B cell (primary cell): ENCODE measurements around the gene TFAP2C. TPM values are rescaled to one million over a fixed set of nuclear protein-coding genes. Genes with fewer than 3 reads are reported as not detected.

Experiments
- ATAC-seq: fragments of 200-7000 bp; cut with Tn5 transposase; one replicate; pipeline ENCODE4 v1.10.0; 2021; ENCODE audit warnings: low read depth, mild to moderate bottlenecking, moderate number of reproducible peaks, moderate library complexity
- CTCF ChIA-PET: fragments of 350-600 bp; sonication (Branson Sonifier 250); formaldehyde crosslinking; loops from one replicate; lab custom pipeline; 2021; ENCODE audit warnings: antibody characterized with exemption, inconsistent platforms; lab: Charles Lee
- POLR2A ChIA-PET: fragments of 350-600 bp; sonication (Branson Sonifier 250); formaldehyde crosslinking; loops from one replicate; lab custom pipeline; 2021; ENCODE audit warnings: antibody characterized with exemption; lab: Charles Lee
- DNase-seq: peaks from one replicate; pipeline ENCODE4 v3.0.0; 2013
- H2AFZ ChIP-seq: 2 replicates; pipeline ENCODE4 v1.6.1; 2012; ENCODE audit warnings: mild to moderate bottlenecking, low read depth, low read length; ENCODE audit not compliant: insufficient read depth, poor library complexity, severe bottlenecking
- H3K27ac ChIP-seq, 2 donors: 1 replicate in 1 of 2; 2 replicates in 1 of 2; pipeline ENCODE4 v1.5.1; 2012 to 2013; ENCODE audit warnings: low read length in 2 of 2, mild to moderate bottlenecking in 2 of 2, moderate library complexity in 1 of 2
- H3K27me3 ChIP-seq, 4 experiments: fragments of 200-600 bp in 1 of 4; sonication (generic) in 1 of 4; replicated peaks in 1 of 4; 1 replicate in 2 of 4; 2 replicates in 2 of 4; pipeline versions ENCODE4 v1.6.1 to v1.7.0; 2013 to 2016; ENCODE audit warnings: low read length in 3 of 4, mild to moderate bottlenecking in 2 of 4, mixed read lengths in 1 of 4, moderate library complexity in 1 of 4; ENCODE audit not compliant: insufficient read depth in 4 of 4, control insufficient read depth in 3 of 4; ENCODE audit errors: control extremely low read depth in 1 of 4
- H3K36me3 ChIP-seq, 2 experiments: replicated peaks in 1 of 2; 1 replicate in 1 of 2; 2 replicates in 1 of 2; pipeline versions ENCODE4 v1.6.1 to v1.7.1; 2013; ENCODE audit warnings: low read length in 1 of 2; ENCODE audit not compliant: insufficient read depth in 2 of 2, control insufficient read depth in 1 of 2; ENCODE audit errors: control extremely low read depth in 1 of 2, extremely low read depth in 1 of 2
- H3K4me1 ChIP-seq, 2 donors: fragments of 200-600 bp in 1 of 2; sonication (generic) in 1 of 2; 1 replicate in 1 of 2; 2 replicates in 1 of 2; pipeline versions ENCODE4 v1.5.1 to v1.6.1; 2013 to 2017; ENCODE audit warnings: low read length in 2 of 2; ENCODE audit not compliant: control insufficient read depth in 2 of 2, insufficient read depth in 2 of 2
- H3K4me2 ChIP-seq: replicated peaks from 2 replicates; pipeline ENCODE3; 2012; ENCODE audit warnings: mild to moderate bottlenecking, low read depth, low read length; ENCODE audit not compliant: poor library complexity, severe bottlenecking
- H3K4me3 ChIP-seq, 5 experiments: fragments of 200-600 bp in 1 of 5; sonication (generic) in 1 of 5; 1 replicate in 3 of 5; 2 replicates in 2 of 5; pipeline versions ENCODE4 v1.5.1 to v1.7.0; 2011 to 2016; ENCODE audit warnings: low read length in 4 of 5, mild to moderate bottlenecking in 4 of 5, low read depth in 2 of 5, control low read depth in 1 of 5, moderate library complexity in 1 of 5; ENCODE audit not compliant: insufficient read depth in 1 of 5; ENCODE audit errors: control extremely low read depth in 1 of 5, extremely low read depth in 1 of 5
- H3K79me2 ChIP-seq: fragments of 200-600 bp; sonication (generic); one replicate; pipeline ENCODE4 v1.6.0; 2016; ENCODE audit warnings: low read length; ENCODE audit not compliant: control insufficient read depth, insufficient read depth
- H3K9ac ChIP-seq: fragments of 200-600 bp; sonication (generic); 2 replicates; pipeline ENCODE4 v1.6.1; 2017; ENCODE audit warnings: mild to moderate bottlenecking, low read length, moderate library complexity
- H3K9me3 ChIP-seq, 3 donors: one replicate each; pipeline versions ENCODE4 v1.6.1 to v1.7.1; 2013; ENCODE audit warnings: low read length in 2 of 3; ENCODE audit not compliant: control insufficient read depth in 2 of 3, insufficient read depth in 1 of 3; ENCODE audit errors: control extremely low read depth in 1 of 3
- H4K20me1 ChIP-seq: 2 replicates; pipeline ENCODE4 v1.6.0; 2012; ENCODE audit warnings: mild to moderate bottlenecking, low read length; ENCODE audit not compliant: insufficient read depth, control insufficient read depth, poor library complexity, severe bottlenecking
- H3K27ac Mint-ChIP-seq: one replicate; pipeline ENCODE4 v1.8.0; 2021; ENCODE audit warnings: mixed read lengths
- H3K27me3 Mint-ChIP-seq: one replicate; pipeline ENCODE4 v1.8.0; 2021; ENCODE audit warnings: mixed read lengths
- H3K4me1 Mint-ChIP-seq: one replicate; pipeline ENCODE4 v1.8.0; 2021; ENCODE audit warnings: mixed read lengths
- H3K4me3 Mint-ChIP-seq: one replicate; pipeline ENCODE4 v1.8.0; 2021; ENCODE audit warnings: mixed read lengths
- H3K9me3 Mint-ChIP-seq: one replicate; pipeline ENCODE4 v1.8.0; 2022; ENCODE audit warnings: mixed read lengths; ENCODE audit not compliant: insufficient read depth
- EZH2 ChIP-seq: IDR thresholded peaks from 2 replicates; pipeline ENCODE4 v1.6.1; 2012; ENCODE audit warnings: borderline replicate concordance, low read depth, mild to moderate bottlenecking, moderate library complexity, low read length; ENCODE audit not compliant: insufficient read depth, poor library complexity, severe bottlenecking
- WGBS: methylation state at CpG from one replicate; pipeline ENCODE4 v1.1.5; 2013; ENCODE audit warnings: missing lambda C conversion rate; ENCODE audit not compliant: insufficient coverage; 5-methylcytosine and 5-hydroxymethylcytosine counted together
- intact Hi-C: fragments of 100-400 bp; cut with micrococcal nuclease; formaldehyde crosslinking; loops from one replicate; pipeline ENCODE4 v1.10.0; 2022
- polyA minus RNA-seq: library from RNA; depleted of rRNA, polyadenylated mRNA; stranded (reverse); fragments of >200 nt; gene quantifications from 2 replicates; pipeline ENCODE4 v1.2.3, GENCODE V29; 2012
- polyA plus RNA-seq: library from polyadenylated mRNA; depleted of rRNA; stranded (reverse); fragments of >200 nt; gene quantifications from 2 replicates; pipeline ENCODE4 v1.2.3, GENCODE V29; 2012
- total RNA-seq, 2 donors: library from RNA; stranded (reverse); fragments of 120-200 nt in 1 of 2; gene quantifications; 1 replicate in 1 of 2; 2 replicates in 1 of 2; pipeline versions ENCODE4 v1.2.3 to v1.2.4, GENCODE V29; 2013 to 2022
- TF ChIP-seq, protein P1 (sequence below): fragments of 200-600 bp; IDR thresholded peaks from one replicate; pipeline ENCODE4 v1.8.0; 2022; ENCODE audit warnings: antibody characterized with exemption, mild to moderate bottlenecking

The TFAP2C gene
- total RNA-seq (not detected in 2 replicates), polyA plus RNA-seq (not detected in 2 replicates), polyA minus RNA-seq (not detected in 2 replicates)
- not detected for total RNA-seq (2013)

GRCh38 chr20:56628873-56629463 lies at the start of gene TFAP2C:
Gene TFAP2C, plus strand, starts transcription at chr20:56629306. Its CDS starts 239 bp downstream, at chr20:56629545.
- Mint-ChIP-seq H3K27me3 (peaks cover 45% of the 10 kb centered on the region), H3K4me1 (peaks cover 12% of the 10 kb centered on the region), H3K27ac (no peak within 1 kb of the TSS), H3K9me3 (no peaks in the 10 kb centered on the region), H3K4me3 (peak within 1 kb of the TSS; percentile 61)
- WGBS, result 3% methylated on average over 58 of the region's 62 CpGs
- peak within 1 kb of the TSS; percentile 14 for H3K9ac ChIP-seq
- no peaks in the 10 kb centered on the region for H4K20me1 ChIP-seq
- H3K4me2 ChIP-seq, result peak within 1 kb of the TSS; percentile 53
- H3K27me3 ChIP-seq, result peaks cover 0 to 76% (median 35%) of the 10 kb centered on the region in 4 experiments
- H2AFZ ChIP-seq, result peak within 1 kb of the TSS; percentile 22
- H3K79me2 ChIP-seq, result no peaks in the 10 kb centered on the region
- POLR2A ChIA-PET, result no interaction called here
- no peak within 1 kb of the TSS for H3K27ac ChIP-seq
- intact Hi-C loops, result no loop called here
- no peaks in the 10 kb centered on the region for H3K36me3 ChIP-seq
- CTCF ChIA-PET, result no interaction called here
- peaks cover 18 to 22% of the 10 kb centered on the region in 2 donors for H3K4me1 ChIP-seq
- no peak for TF ChIP-seq EZH2
- TF ChIP-seq, protein P1, sequence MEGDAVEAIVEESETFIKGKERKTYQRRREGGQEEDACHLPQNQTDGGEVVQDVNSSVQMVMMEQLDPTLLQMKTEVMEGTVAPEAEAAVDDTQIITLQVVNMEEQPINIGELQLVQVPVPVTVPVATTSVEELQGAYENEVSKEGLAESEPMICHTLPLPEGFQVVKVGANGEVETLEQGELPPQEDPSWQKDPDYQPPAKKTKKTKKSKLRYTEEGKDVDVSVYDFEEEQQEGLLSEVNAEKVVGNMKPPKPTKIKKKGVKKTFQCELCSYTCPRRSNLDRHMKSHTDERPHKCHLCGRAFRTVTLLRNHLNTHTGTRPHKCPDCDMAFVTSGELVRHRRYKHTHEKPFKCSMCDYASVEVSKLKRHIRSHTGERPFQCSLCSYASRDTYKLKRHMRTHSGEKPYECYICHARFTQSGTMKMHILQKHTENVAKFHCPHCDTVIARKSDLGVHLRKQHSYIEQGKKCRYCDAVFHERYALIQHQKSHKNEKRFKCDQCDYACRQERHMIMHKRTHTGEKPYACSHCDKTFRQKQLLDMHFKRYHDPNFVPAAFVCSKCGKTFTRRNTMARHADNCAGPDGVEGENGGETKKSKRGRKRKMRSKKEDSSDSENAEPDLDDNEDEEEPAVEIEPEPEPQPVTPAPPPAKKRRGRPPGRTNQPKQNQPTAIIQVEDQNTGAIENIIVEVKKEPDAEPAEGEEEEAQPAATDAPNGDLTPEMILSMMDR, result no peak
- DNase-seq (no peak), ATAC-seq (no peak)
- peaks cover 0 to 34% (median 0%) of the 10 kb centered on the region in 3 donors for H3K9me3 ChIP-seq
- peak within 1 kb of the TSS in 1 of 5 experiments; percentile 9 for H3K4me3 ChIP-seq

DNA sequence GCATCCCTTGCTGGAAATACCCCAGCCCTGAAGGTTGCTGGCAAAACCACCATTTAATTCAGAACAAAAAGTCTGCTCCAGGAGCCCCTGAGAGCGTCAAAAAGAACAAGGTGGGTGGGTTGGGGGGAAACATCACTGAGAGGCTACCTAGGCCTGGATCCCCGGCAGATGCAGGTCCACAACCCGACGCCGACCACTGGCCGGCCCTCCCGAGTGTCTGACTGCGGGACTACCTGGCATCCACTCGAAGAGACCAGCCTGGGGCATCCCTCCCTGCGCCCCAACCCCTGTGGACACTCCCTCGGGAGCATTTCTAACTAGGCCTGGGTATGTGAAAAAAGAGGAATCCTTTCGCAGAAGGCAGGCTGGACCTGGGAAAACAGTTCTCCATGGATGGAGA lies 48.9 kb upstream of the TFAP2C start:
- no peaks in the 10 kb centered on the region for H3K9me3 Mint-ChIP-seq
- H3K27ac Mint-ChIP-seq, result no peak overlapping the region
- Histone ChIP-seq H3K79me2 (no peaks in the 10 kb centered on the region), H3K27ac (no peak overlapping the region), H3K9ac (no peak overlapping the region), H3K4me2 (no peak overlapping the region), H2AFZ (no peak overlapping the region), H3K27me3 (no peaks in the 10 kb centered on the region), H3K36me3 (no peaks in the 10 kb centered on the region), H3K4me3 (no peak overlapping the region), H4K20me1 (no peaks in the 10 kb centered on the region), H3K9me3 (no peaks in the 10 kb centered on the region), H3K4me1 (no peaks in the 10 kb centered on the region)
- DNase-seq, result no peak
- H3K27me3 Mint-ChIP-seq, result peaks cover 6% of the 10 kb centered on the region
- ChIA-PET CTCF (no interaction called here), POLR2A (no interaction called here)
- H3K4me1 Mint-ChIP-seq, result no peaks in the 10 kb centered on the region
- 93% methylated on average over 9 of the region's 12 CpGs for WGBS
- TF ChIP-seq EZH2, result no peak
- TF ChIP-seq, protein P1, result no peak
- H3K4me3 Mint-ChIP-seq, result no peak overlapping the region
- intact Hi-C loops, result no loop called here
- ATAC-seq, result no peak
